ENCODE measurements around the gene SLC25A1.

- no peak for TF ChIP-seq CTCF (IDR thresholded peaks at IDR 0.05; ENCODE audit: poor library complexity)
- no peak for TF ChIP-seq EZH2 (IDR thresholded peaks at IDR 0.05; ENCODE audit: borderline replicate concordance)
Measured at GRCh38 chr22:19206287-19206686, 27.8 kb upstream of the SLC25A1 start.
